ENCODE results near the gene ANTXR1. TPM values are rescaled to one million over a fixed set of nuclear protein-coding genes. Genes with fewer than 3 reads are reported as not detected.

ANTXR1 gene
- total and polyA plus RNA-seq, 2 of the 8 experiments (the other 6 are each of a cell fraction or from before 2014, with no cell fraction given), result 15.8 to 44.3 TPM

- no peaks in the 10 kb centered on the region for H3K79me2 ChIP-seq (ENCODE audit: control insufficient read depth in 1 of 2, insufficient read depth in 2 of 2, low read length in 2 of 2)
- no peak overlapping the region for H3K27ac ChIP-seq (ENCODE audit: low read depth, low read length)
- no peak overlapping the region for H4K91ac ChIP-seq (replicated peaks; ENCODE audit: insufficient read length, low read length)
- no peak overlapping the region for H3K9ac ChIP-seq (replicated peaks in 1 of 4; ENCODE audit: extremely low read depth in 1 of 4, low read depth in 3 of 4, low read length in 3 of 4)
- ChIA-PET POLR2A (ENCODE audit: partially characterized antibody) (no interaction called here), CTCF (ENCODE audit: partially characterized antibody) (interaction anchor here (0.8 to 1.6 kb wide), 3 partner anchors 18 to 167 kb away, joined by 3 to 7 read pairs (median 3); no protein-coding TSS in a partner anchor)
- no peak overlapping the region for H2AFZ ChIP-seq (ENCODE audit: low read length)
- H3K27me3 ChIP-seq (replicated peaks in 1 of 4; ENCODE audit: control insufficient read depth in 3 of 4, extremely low read depth in 1 of 4, insufficient read depth in 3 of 4, low read length in 3 of 4), result no peaks in the 10 kb centered on the region
- no peak overlapping the region for H2AK5ac ChIP-seq (ENCODE audit: low read depth, low read length)
- no peaks in the 10 kb centered on the region for H3K9me3 ChIP-seq (ENCODE audit: insufficient read depth in 2 of 2, low read depth in 1 of 2, low read length in 1 of 2)
- H3K18ac ChIP-seq (ENCODE audit: extremely low read depth, low read length), result no peak overlapping the region
- no peaks in the 10 kb centered on the region for H3K79me1 ChIP-seq (ENCODE audit: low read depth, low read length)
- H3K4me2 ChIP-seq (ENCODE audit: insufficient read depth in 1 of 2, low read depth in 2 of 2, low read length in 2 of 2), result no peak overlapping the region
- H3K4me1 ChIP-seq (replicated peaks in 1 of 4; ENCODE audit: control insufficient read depth in 3 of 4, insufficient read depth in 4 of 4, low read length in 3 of 4), result no peaks in the 10 kb centered on the region; a peak in 1 of 7 replicates
- 95% methylated on average over 5 of the region's 5 CpGs; no CpG with 5 or more reads in 1 of the 2 experiments for WGBS, 2 experiments (ENCODE audit: extremely low coverage in 1 of 2, insufficient coverage in 1 of 2, insufficient read length in 1 of 2, insufficient replicate concordance in 2 of 2, low coverage in 1 of 2, low lambda C conversion rate in 2 of 2, missing lambda C conversion rate in 1 of 2)
- no peak overlapping the region for H4K8ac ChIP-seq (ENCODE audit: extremely low read depth, insufficient read depth, low read length)
- H3K23ac ChIP-seq (ENCODE audit: insufficient read length), result no peak overlapping the region
- no peak overlapping the region for H4K5ac ChIP-seq (ENCODE audit: insufficient read length, low read depth, low read length)
- H3K4ac ChIP-seq (replicated peaks; ENCODE audit: insufficient read length, low read depth, low read length), result no peak overlapping the region
- no peak overlapping the region for H2BK15ac ChIP-seq (ENCODE audit: low read length)
- no peak overlapping the region for H3K56ac ChIP-seq (replicated peaks; ENCODE audit: insufficient read length, low read depth, low read length)
- no peak overlapping the region for H2BK120ac ChIP-seq (replicated peaks; ENCODE audit: low read depth, low read length)
- H3K4me3 ChIP-seq (ENCODE audit: extremely low read depth in 1 of 4, insufficient read depth in 2 of 4, low read depth in 3 of 4, low read length in 4 of 4), result no peak overlapping the region
- no peak overlapping the region for H2BK12ac ChIP-seq (ENCODE audit: low read depth, low read length)
- no peak overlapping the region for H3K14ac ChIP-seq (ENCODE audit: insufficient read length)
- H3K23me2 ChIP-seq (ENCODE audit: low read depth, low read length), result no peaks in the 10 kb centered on the region
- no peaks in the 10 kb centered on the region for H3K36me3 ChIP-seq (ENCODE audit: control insufficient read depth in 2 of 4, insufficient read depth in 4 of 4, low read length in 3 of 4)
- no peak overlapping the region for H2BK5ac ChIP-seq (ENCODE audit: low read depth, low read length)
- FAIRE-seq, result no peak
- H4K20me1 ChIP-seq (replicated peaks in 1 of 2; ENCODE audit: control insufficient read depth in 1 of 2, insufficient read depth in 2 of 2, low read length in 2 of 2), result peaks cover 0 to 2% of the 10 kb centered on the region in 2 experiments
- no peak for DNase-seq (ENCODE audit: low read depth in 1 of 2, low spot score in 2 of 2)
- no peak overlapping the region for H2BK20ac ChIP-seq (ENCODE audit: low read length)
- no peak for TF ChIP-seq TBP (IDR thresholded peaks at IDR 0.05; ENCODE audit: low read depth, low read length)
- TF ChIP-seq MAFK (IDR thresholded peaks at IDR 0.05; ENCODE audit: low read depth, low read length), result no peak
- TF ChIP-seq CHD1 (IDR thresholded peaks at IDR 0.05; ENCODE audit: low read depth, low read length), result no peak
- no peak for TF ChIP-seq CTCF (IDR thresholded peaks at IDR 0.05; ENCODE audit: control extremely low read depth in 1 of 3, insufficient read depth in 1 of 3, low read depth in 1 of 3, low read length in 3 of 3)
- no peak for TF ChIP-seq NANOG (IDR thresholded peaks at IDR 0.05; ENCODE audit: insufficient read depth, low read depth, low read length, poor library complexity, severe bottlenecking)
- no peak for TF ChIP-seq SRF (IDR thresholded peaks at IDR 0.05; ENCODE audit: low read depth, low read length)
- no peak for TF ChIP-seq CBX8 (IDR thresholded peaks at IDR 0.05; ENCODE audit: borderline replicate concordance, low read depth, low read length)
- TF ChIP-seq JUND (IDR thresholded peaks at IDR 0.05; ENCODE audit: low read length), result no peak
- no peak for TF ChIP-seq KDM5A (IDR thresholded peaks at IDR 0.05; ENCODE audit: low read length)
- TF ChIP-seq RBBP5 (IDR thresholded peaks at IDR 0.05; ENCODE audit: borderline replicate concordance, low read depth, low read length), result no peak
Observed at GRCh38 chr2:69139778-69140670, 127.0 kb downstream of the ANTXR1 start.

Measured in H1 (cell line).